OCI-LY7 (cell line): ENCODE measurements around the gene SLC1A7. TPM values are rescaled to one million over a fixed set of nuclear protein-coding genes. Genes with fewer than 3 reads are reported as not detected.

Source experiments
- BruUV-seq: library from RNA; stranded (reverse); fragments of 400-500 nt; replicated peaks from 2 replicates; lab custom pipeline; 2021; lab: Mats Ljungman, UMichigan
- CTCF ChIA-PET: fragments of 300-600 bp; sonication (Branson Sonifier 250); formaldehyde crosslinking; loops from one replicate; lab custom pipeline; 2022; ENCODE audit warnings: antibody characterized with exemption; ENCODE audit not compliant: unreplicated experiment; lab: Charles Lee
- POLR2A ChIA-PET: fragments of 300-600 bp; sonication (Branson Sonifier 250); formaldehyde crosslinking; loops from one replicate; lab custom pipeline; 2022; ENCODE audit warnings: antibody characterized with exemption; lab: Charles Lee
- DNase-seq: peaks from one replicate; pipeline ENCODE4 v3.0.0-alpha.2; 2015; ENCODE audit warnings: low spot score
- H2AFZ ChIP-seq: fragments of 200-600 bp; sonication (generic), shearing (Covaris generic); 2 replicates; pipeline ENCODE4 v1.6.1; 2014; ENCODE audit warnings: mild to moderate bottlenecking, antibody characterized with exemption, low read length, moderate library complexity
- H3K27ac ChIP-seq: fragments of 200-600 bp; sonication (generic); 2 replicates; pipeline ENCODE4 v1.5.1; 2014; ENCODE audit warnings: mixed run types, low read depth, mild to moderate bottlenecking, moderate library complexity, low read length, inconsistent platforms; ENCODE audit not compliant: poor library complexity, severe bottlenecking
- H3K36me3 ChIP-seq: fragments of 200-600 bp; sonication (generic); 2 replicates; pipeline ENCODE4 v1.6.1; 2014; ENCODE audit warnings: mild to moderate bottlenecking, antibody characterized with exemption, low read length, moderate library complexity, mixed read lengths; ENCODE audit not compliant: insufficient read depth
- H3K4me1 ChIP-seq: fragments of 200-600 bp; sonication (generic); 2 replicates; pipeline ENCODE4 v1.5.1; 2014; ENCODE audit warnings: mild to moderate bottlenecking, low read length; ENCODE audit not compliant: insufficient read depth, poor library complexity, severe bottlenecking
- H3K4me2 ChIP-seq: fragments of 200-600 bp; sonication (generic); 2 replicates; pipeline ENCODE4 v1.6.1; 2014; ENCODE audit warnings: mild to moderate bottlenecking, low read length
- H3K4me3 ChIP-seq: fragments of 200-600 bp; sonication (generic); 2 replicates; pipeline ENCODE4 v1.5.1; 2014; ENCODE audit warnings: mild to moderate bottlenecking, low read depth, low read length; ENCODE audit not compliant: poor library complexity, severe bottlenecking
- H3K79me2 ChIP-seq: fragments of 200-600 bp; sonication (generic); 2 replicates; pipeline ENCODE4 v1.6.1; 2016; ENCODE audit warnings: low read depth, mild to moderate bottlenecking, low read length, moderate library complexity, mixed read lengths; ENCODE audit not compliant: insufficient read depth
- H3K9me2 ChIP-seq: fragments of 200-600 bp; sonication (generic); 2 replicates; pipeline ENCODE4 v1.6.1; 2016; ENCODE audit warnings: mild to moderate bottlenecking, low read length, mixed read lengths; ENCODE audit not compliant: insufficient read depth
- H3K9me3 ChIP-seq: fragments of 200-600 bp; sonication (generic); 2 replicates; pipeline ENCODE4 v1.6.1; 2014; ENCODE audit warnings: mild to moderate bottlenecking, mixed run types, low read length, mixed read lengths
- H4K20me1 ChIP-seq: fragments of 200-600 bp; sonication (generic); 2 replicates; pipeline ENCODE4 v1.6.1; 2014; ENCODE audit warnings: mild to moderate bottlenecking, antibody characterized with exemption, low read length, moderate library complexity, mixed read lengths; ENCODE audit not compliant: insufficient read depth
- EZH2phosphoT487 ChIP-seq: fragments of 200-600 bp; sonication (generic); IDR thresholded peaks from 2 replicates; pipeline ENCODE4 v1.6.1; 2018; ENCODE audit warnings: low read depth, borderline replicate concordance, mild to moderate bottlenecking, mixed run types, antibody characterized with exemption, low read length, moderate library complexity, mixed read lengths
- intact Hi-C: fragments of 100-400 bp; cut with micrococcal nuclease; formaldehyde crosslinking; loops from one replicate; pipeline ENCODE4 v1.10.0; 2022; ENCODE audit not compliant: unreplicated experiment
- total RNA-seq, 2 experiments: library from RNA; depleted of rRNA in 1 of 2; stranded (reverse); fragments of >200 nt in 1 of 2; shearing (Covaris generic) in 1 of 2; gene quantifications; 2 replicates each; pipeline ENCODE4 v1.2.3, GENCODE V29; 2014 to 2022
- TF ChIP-seq, protein P1 (sequence below): fragments of 200-600 bp; sonication (generic); conservative IDR thresholded peaks from 2 replicates; pipeline ENCODE4 v1.5.1; 2014; ENCODE audit warnings: mild to moderate bottlenecking, antibody characterized with exemption, low read length, moderate library complexity, mixed read lengths

SLC1A7 gene
- total RNA-seq, 2 experiments from 2014 or later = not detected

GRCh38 chr1:53060579-53060978, 81.9 kb downstream of the SLC1A7 start:
- Histone ChIP-seq H3K4me3 (no peak overlapping the region), H3K36me3 (no peaks in the 10 kb centered on the region), H3K79me2 (no peaks in the 10 kb centered on the region), H2AFZ (no peak overlapping the region), H3K9me2 (no peaks in the 10 kb centered on the region), H3K4me1 (no peaks in the 10 kb centered on the region), H3K4me2 (no peak overlapping the region), H3K27ac (no peak overlapping the region), H3K9me3 (no peaks in the 10 kb centered on the region), H4K20me1 (no peaks in the 10 kb centered on the region)
- no peak for TF ChIP-seq EZH2phosphoT487
- TF ChIP-seq, protein P1, sequence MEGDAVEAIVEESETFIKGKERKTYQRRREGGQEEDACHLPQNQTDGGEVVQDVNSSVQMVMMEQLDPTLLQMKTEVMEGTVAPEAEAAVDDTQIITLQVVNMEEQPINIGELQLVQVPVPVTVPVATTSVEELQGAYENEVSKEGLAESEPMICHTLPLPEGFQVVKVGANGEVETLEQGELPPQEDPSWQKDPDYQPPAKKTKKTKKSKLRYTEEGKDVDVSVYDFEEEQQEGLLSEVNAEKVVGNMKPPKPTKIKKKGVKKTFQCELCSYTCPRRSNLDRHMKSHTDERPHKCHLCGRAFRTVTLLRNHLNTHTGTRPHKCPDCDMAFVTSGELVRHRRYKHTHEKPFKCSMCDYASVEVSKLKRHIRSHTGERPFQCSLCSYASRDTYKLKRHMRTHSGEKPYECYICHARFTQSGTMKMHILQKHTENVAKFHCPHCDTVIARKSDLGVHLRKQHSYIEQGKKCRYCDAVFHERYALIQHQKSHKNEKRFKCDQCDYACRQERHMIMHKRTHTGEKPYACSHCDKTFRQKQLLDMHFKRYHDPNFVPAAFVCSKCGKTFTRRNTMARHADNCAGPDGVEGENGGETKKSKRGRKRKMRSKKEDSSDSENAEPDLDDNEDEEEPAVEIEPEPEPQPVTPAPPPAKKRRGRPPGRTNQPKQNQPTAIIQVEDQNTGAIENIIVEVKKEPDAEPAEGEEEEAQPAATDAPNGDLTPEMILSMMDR = no peak
- no TSS peak for BruUV-seq
- intact Hi-C loops = no loop called here
- no peak for DNase-seq
- POLR2A ChIA-PET = interaction anchor here (0.5 kb wide), 1 partner anchor 1558 kb away, joined by 3 read pairs; no protein-coding TSS in a partner anchor
- CTCF ChIA-PET = no interaction called here

DNA sequence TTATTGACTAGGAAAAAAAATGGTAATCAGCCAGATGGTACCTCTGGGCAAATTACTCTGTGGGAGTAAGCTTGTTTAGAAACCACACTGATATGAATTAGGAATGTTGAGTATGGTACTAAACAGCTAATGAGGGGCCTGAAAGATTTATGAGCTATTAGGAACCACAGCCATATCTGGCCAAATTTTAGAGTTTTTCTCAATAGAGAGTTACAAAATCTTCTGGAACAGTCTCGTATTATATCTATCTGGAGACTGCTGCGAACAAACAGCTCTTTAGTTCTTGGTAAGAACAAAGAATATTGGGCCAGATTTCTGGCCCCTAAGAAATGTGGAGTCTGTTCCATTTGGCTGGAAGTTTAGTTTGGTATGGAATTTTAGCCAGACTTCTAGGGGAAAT, 85.3 kb downstream of the SLC1A7 start:
- intact Hi-C loops = loop anchor here (10.0 kb wide), 1 partner anchor 152 kb away; no protein-coding TSS in a partner anchor
- POLR2A ChIA-PET = interaction anchor here (0.7 to 1.5 kb wide), 3 partner anchors 9 to 1675 kb away, joined by 3 read pairs; no protein-coding TSS in a partner anchor
- TF ChIP-seq, protein P1 = no peak
- TF ChIP-seq EZH2phosphoT487 = no peak

GRCh38 chr1:53051676-53052075, 90.8 kb downstream of the SLC1A7 start:
- intact Hi-C loops = loop anchor here (10.0 kb wide), 1 partner anchor 147 kb away; no protein-coding TSS in a partner anchor
- Histone ChIP-seq H3K36me3 (peaks cover 5% of the 10 kb centered on the region; the same call in 1 of the 2 replicates), H3K4me2 (no peak overlapping the region), H3K27ac (no peak overlapping the region), H3K9me2 (no peaks in the 10 kb centered on the region), H3K79me2 (no peaks in the 10 kb centered on the region), H3K9me3 (no peaks in the 10 kb centered on the region), H4K20me1 (no peaks in the 10 kb centered on the region), H2AFZ (no peak overlapping the region), H3K4me1 (no peaks in the 10 kb centered on the region), H3K4me3 (no peak overlapping the region)
- no peak for TF ChIP-seq EZH2phosphoT487
- TF ChIP-seq, protein P1 = no peak
- ChIA-PET POLR2A (no interaction called here), CTCF (no interaction called here)
- no peak for DNase-seq
- no TSS peak for BruUV-seq

More for the DNA sequence above, 85.3 kb downstream of the SLC1A7 start:
- no peak overlapping the region for H3K4me2 ChIP-seq
- no TSS peak for BruUV-seq
- no peaks in the 10 kb centered on the region for H3K4me1 ChIP-seq
- H2AFZ ChIP-seq = no peak overlapping the region
- H3K36me3 ChIP-seq = no peaks in the 10 kb centered on the region
- no peak for DNase-seq
- H3K4me3 ChIP-seq = no peak overlapping the region
- no peaks in the 10 kb centered on the region for H4K20me1 ChIP-seq
- H3K79me2 ChIP-seq = no peaks in the 10 kb centered on the region
- CTCF ChIA-PET = no interaction called here
- H3K27ac ChIP-seq = no peak overlapping the region
- no peaks in the 10 kb centered on the region for H3K9me3 ChIP-seq
- no peaks in the 10 kb centered on the region for H3K9me2 ChIP-seq
